ENCODE measurements around the gene ALOXE3.

GRCh38 chr17:8064561-8065019 is 53.7 kb downstream of the ALOXE3 start:
- TF ChIP-seq CTCF (IDR thresholded peaks at IDR 0.05; ENCODE audit: low read length): no peak
- no peak for TF ChIP-seq EZH2 (optimal IDR thresholded peaks at IDR 0.05; ENCODE audit: low read depth, low read length)
